Airway epithelial cell (primary cell): ENCODE measurements around the gene DAG1. TPM values are rescaled to one million over a fixed set of nuclear protein-coding genes. Genes with fewer than 3 reads are reported as not detected.

Experiments used
- total RNA-seq: library from RNA; depleted of rRNA; stranded (reverse); fragments of >200 nt; gene quantifications from 2 replicates; pipeline ENCODE4 v1.2.3, GENCODE V29; 2015

Gene DAG1
- total RNA-seq: 73.8 and 84.1 TPM in 2 replicates

DNA sequence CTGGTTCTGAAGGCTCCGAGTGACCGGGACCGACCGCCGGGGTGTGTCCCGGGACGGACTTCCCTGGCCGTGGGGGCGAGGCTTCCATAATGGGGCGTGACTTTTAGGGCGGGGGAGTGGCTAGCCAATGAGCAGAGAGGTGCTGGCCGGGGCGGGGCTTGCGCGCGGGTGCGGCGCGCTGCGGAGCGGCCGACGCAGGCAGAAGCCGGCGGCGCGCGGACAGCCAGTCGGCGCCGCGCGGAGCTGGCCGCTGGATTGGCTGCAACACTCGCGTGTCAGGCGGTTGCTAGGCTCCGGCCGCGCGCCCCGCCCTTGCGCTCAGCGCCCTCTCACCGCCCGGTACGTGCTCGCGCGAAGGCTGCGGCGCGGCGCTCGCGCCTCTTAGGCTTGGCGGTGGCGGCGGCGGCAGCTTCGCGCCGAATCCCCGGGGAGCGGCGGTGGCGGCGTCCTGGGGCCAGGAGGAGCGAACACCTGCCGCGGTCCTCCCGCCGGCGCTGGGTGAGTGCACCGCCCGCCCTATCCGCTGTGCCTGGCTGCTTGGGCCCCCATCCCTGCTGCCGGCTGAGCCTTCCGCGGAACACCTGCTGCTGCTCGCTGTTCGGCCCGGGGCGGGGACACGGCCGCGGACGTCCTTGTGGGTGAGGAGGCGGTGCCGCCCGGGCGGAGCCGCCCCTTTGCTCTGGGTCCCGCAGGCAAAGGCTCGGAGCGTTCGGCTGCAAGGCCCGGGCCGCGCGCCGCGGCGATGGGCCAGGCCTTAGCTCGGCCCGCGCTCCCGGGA lies at the start of gene DAG1:
TSS of gene DAG1 (plus strand) at position 332 of the 778 bp plus-strand sequence. CDS start 40,268 bp downstream, outside the sequence.

DNA sequence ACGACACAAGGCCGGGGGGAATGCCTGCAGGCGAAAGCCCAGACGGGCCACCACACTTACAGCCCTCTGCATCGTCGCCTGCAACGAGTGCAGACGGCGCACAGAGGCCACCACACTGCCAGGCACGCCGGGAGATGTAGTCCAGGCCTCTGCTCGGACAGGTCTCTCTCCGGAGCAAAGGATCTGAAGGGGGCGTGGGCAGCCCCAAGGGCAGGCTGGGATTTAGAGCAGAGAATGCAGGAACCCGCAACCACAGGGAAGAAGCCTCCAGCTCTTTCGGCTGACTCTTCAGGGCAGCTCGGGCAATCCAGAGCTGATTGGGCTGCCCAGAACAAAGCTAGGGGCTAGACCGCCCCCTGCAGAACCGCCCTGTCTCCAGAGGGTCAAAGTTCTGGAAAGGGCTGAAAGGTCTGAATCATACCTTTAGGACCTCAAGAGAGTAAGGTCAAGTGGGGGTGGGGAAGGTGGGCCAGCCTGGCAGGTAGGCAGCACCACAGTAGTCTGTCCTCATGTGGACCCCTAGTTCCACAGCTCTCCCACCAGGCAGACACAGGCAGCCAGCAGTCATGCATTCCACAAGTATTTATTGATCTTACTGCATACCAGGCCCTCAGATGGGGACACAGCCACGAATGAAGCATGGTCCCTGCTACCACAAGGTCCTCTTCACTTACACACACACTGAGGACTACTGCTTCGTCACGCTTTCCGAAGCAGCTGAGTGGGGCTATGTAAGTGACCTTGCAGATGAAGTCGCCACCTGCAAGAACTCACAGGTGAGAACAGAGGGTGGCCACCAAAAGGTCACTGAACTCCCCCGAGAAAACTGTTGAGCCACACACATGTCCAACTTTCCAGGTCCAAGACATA lies 47.5 kb upstream of the DAG1 start, which contains the start of gene AMT:
TSS of gene AMT (minus strand) at position 95 of the 870 bp plus-strand sequence. CDS start at position 72, 23 bp downstream.

DNA sequence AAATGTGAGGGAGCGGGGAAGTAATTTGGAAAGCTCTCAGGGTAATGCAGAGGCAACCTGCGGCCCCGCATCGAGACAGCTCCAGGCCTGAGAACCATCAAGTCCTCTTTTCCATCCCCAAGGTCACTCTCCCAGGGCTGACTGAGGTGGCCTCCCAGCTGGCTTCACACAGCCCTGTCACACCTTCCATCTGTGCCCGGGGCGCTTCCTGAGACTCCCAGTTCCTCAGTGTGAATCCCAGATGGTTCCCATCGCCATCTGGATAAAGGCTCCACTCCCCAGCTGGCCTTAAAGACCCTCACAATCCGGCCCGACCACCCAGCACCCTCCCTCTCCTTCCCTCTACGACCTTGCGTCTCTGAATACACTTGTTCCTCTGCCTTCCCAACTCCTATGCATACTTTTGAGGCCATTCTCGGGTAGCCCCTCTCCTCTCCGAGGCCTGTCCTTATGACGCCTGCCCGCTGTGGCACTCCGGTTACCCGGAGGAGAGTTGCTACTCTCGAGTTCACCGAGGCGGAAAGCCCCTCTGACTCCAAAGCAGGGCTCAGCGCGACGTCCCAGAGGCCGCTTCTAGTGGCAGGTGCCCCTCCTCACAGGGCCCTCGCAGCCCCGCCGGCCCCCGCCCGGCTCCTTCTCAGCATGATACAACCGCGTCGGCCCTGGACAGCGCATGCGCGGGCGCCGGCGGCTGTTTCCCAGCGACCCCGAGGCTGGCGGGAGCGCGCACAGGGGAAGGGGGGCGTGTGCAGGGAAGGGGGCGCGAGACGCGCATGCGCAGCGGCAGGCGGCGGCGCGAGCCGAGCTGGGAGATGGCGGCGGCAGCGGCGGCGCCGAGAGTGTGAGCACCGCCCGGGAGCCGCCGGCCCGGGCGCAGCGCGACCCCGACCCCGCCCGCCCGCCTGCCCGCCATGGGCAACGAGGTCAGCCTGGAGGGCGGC lies 83.9 kb downstream of the DAG1 start, which contains the start of gene BSN:
TSS of gene BSN (plus strand) at position 786 of the 941 bp plus-strand sequence. CDS start at position 912, 126 bp downstream.

Other genes starting within 250 kb of the DAG1 start
- gene C3orf62, start 193.0 kb upstream of the DAG1 start, total RNA-seq: 0.51 and 2.7 TPM in 2 replicates
- gene USP4, start 130.2 kb upstream of the DAG1 start, total RNA-seq: 7.4 and 11.6 TPM in 2 replicates
- 357 and 397 TPM in 2 replicates for gene GPX1, start 111.9 kb upstream of the DAG1 start, total RNA-seq
- gene RHOA, start 58.3 kb upstream of the DAG1 start, total RNA-seq: 389 and 539 TPM in 2 replicates
- 18.2 and 25.3 TPM in 2 replicates for gene TCTA, start 57.8 kb upstream of the DAG1 start, total RNA-seq
- gene AMT, start 47.8 kb upstream of the DAG1 start, total RNA-seq: 2.2 and 6.0 TPM in 2 replicates
- gene NICN1, start 40.9 kb upstream of the DAG1 start, total RNA-seq: 5.1 and 5.8 TPM in 2 replicates
- 0.05 and 0.07 TPM in 2 replicates for gene BSN, start 84.2 kb downstream of the DAG1 start, total RNA-seq
- gene APEH, start 204.1 kb downstream of the DAG1 start, total RNA-seq: 130 and 163 TPM in 2 replicates
- 3.5 and 4.2 TPM in 2 replicates for gene MST1, start 219.2 kb downstream of the DAG1 start, total RNA-seq
- 19.6 and 23.8 TPM in 2 replicates for gene RNF123, start 219.3 kb downstream of the DAG1 start, total RNA-seq
- gene AMIGO3, start 249.4 kb downstream of the DAG1 start, total RNA-seq: 0.19 and 0.42 TPM in 2 replicates